BJ (cell line): Measurements from ENCODE around the gene SFI1. TPM values are rescaled to one million over a fixed set of nuclear protein-coding genes. Genes with fewer than 3 reads are reported as not detected.

Experiments
- CTCF ChIA-PET: fragments of 350-600 bp; formaldehyde crosslinking; extraction: SDS; loops from one replicate; lab custom pipeline; 2021; ENCODE audit warnings: antibody characterized with exemption, inconsistent platforms; lab: Yijun Ruan, JAX
- POLR2A ChIA-PET: fragments of 300-600 bp; sonication (Branson Sonifier 250); formaldehyde crosslinking; extraction: SDS; loops from one replicate; lab custom pipeline; 2021; ENCODE audit warnings: antibody characterized with exemption; lab: Charles Lee
- DNase-seq: peaks from one replicate; pipeline ENCODE4 v3.0.0-alpha.2; 2011; ENCODE audit warnings: low read depth
- H3K27me3 ChIP-seq: 2 replicates; pipeline ENCODE4 v1.6.0; 2011; ENCODE audit warnings: low read length; ENCODE audit not compliant: control insufficient read depth, insufficient read depth
- H3K36me3 ChIP-seq: 2 replicates; pipeline ENCODE4 v1.5.1; 2011; ENCODE audit warnings: low read length; ENCODE audit not compliant: control insufficient read depth, insufficient read depth
- H3K4me3 ChIP-seq: 2 replicates; pipeline ENCODE4 v1.5.1; 2011; ENCODE audit warnings: low read depth, mild to moderate bottlenecking, control low read depth, low read length
- polyA plus RNA-seq: library from polyadenylated mRNA; depleted of rRNA; stranded (reverse); fragments of >200 nt; gene quantifications from 2 replicates; pipeline ENCODE4 v1.2.3, GENCODE V29; 2011
- TF ChIP-seq, protein P1 (sequence below): IDR thresholded peaks from 2 replicates; pipeline ENCODE4 v1.5.1; 2011; ENCODE audit warnings: low read depth, mild to moderate bottlenecking, control low read depth, inconsistent platforms, low read length, moderate library complexity; ENCODE audit not compliant: insufficient read depth

The SFI1 gene
- polyA plus RNA-seq, 1 experiment = 7.1 TPM

DNA sequence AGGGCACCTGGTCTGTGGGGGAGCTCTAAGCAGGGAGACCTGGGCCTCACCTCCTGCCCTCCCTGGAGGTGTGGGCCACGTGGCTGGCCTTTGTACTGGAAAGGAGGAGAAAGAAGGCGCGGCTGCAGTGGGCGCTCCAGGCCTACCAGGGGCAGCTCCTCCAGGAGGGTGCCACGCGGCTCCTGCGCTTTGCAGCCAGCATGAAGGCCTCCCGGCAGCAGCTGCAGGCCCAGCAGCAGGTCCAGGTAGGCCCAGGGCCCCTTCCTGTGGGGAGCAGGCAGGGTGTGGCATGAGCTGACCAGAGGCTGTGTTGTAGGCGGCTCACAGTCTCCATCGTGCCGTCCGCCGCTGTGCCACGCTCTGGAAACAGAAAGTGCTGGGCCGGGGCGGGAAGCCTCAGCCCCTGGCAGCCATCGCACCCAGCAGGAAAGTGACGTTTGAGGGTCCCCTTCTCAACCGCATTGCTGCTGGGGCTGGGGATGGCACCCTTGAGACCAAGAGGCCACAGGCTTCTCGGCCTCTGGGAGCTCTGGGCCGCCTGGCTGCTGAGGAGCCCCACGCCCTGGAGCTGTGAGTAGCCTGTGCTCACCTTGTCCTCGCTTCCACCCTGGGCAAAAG lies 117.1 kb downstream of the SFI1 start:
- TF ChIP-seq, protein P1, sequence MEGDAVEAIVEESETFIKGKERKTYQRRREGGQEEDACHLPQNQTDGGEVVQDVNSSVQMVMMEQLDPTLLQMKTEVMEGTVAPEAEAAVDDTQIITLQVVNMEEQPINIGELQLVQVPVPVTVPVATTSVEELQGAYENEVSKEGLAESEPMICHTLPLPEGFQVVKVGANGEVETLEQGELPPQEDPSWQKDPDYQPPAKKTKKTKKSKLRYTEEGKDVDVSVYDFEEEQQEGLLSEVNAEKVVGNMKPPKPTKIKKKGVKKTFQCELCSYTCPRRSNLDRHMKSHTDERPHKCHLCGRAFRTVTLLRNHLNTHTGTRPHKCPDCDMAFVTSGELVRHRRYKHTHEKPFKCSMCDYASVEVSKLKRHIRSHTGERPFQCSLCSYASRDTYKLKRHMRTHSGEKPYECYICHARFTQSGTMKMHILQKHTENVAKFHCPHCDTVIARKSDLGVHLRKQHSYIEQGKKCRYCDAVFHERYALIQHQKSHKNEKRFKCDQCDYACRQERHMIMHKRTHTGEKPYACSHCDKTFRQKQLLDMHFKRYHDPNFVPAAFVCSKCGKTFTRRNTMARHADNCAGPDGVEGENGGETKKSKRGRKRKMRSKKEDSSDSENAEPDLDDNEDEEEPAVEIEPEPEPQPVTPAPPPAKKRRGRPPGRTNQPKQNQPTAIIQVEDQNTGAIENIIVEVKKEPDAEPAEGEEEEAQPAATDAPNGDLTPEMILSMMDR = no peak
- CTCF ChIA-PET = interaction anchor here (0.9 to 1.5 kb wide), 4 partner anchors 12 to 57 kb away, joined by 3 to 4 read pairs (median 3); no protein-coding TSS in a partner anchor

DNA sequence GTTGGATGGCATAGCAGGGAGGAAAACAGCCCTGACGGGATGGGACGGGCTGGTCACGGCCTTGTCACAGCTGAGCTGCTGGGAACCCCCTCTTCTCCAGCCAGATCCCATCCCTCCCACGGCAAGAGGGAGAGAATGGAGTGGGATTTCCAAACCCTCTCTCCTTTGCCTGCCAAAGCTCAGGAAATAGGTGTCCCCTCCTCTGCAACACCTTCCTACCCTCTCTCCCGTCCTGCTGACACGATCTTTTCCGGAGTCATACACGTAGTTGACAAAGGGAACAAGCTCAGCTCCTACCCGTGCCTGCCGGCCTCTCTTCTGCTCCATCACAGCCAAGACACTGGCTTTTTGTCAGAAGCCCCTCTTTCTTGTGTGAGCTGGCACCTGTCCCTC lies 117.6 kb downstream of the SFI1 start:
- POLR2A ChIA-PET = no interaction called here
- no peak for DNase-seq

More for the DNA sequence above, 117.1 kb downstream of the SFI1 start:
- POLR2A ChIA-PET = no interaction called here
- H3K27me3 ChIP-seq = no peaks in the 10 kb centered on the region
- no peak overlapping the region for H3K4me3 ChIP-seq
- DNase-seq = no peak
- H3K36me3 ChIP-seq = peaks cover 8% of the 10 kb centered on the region

DNA sequence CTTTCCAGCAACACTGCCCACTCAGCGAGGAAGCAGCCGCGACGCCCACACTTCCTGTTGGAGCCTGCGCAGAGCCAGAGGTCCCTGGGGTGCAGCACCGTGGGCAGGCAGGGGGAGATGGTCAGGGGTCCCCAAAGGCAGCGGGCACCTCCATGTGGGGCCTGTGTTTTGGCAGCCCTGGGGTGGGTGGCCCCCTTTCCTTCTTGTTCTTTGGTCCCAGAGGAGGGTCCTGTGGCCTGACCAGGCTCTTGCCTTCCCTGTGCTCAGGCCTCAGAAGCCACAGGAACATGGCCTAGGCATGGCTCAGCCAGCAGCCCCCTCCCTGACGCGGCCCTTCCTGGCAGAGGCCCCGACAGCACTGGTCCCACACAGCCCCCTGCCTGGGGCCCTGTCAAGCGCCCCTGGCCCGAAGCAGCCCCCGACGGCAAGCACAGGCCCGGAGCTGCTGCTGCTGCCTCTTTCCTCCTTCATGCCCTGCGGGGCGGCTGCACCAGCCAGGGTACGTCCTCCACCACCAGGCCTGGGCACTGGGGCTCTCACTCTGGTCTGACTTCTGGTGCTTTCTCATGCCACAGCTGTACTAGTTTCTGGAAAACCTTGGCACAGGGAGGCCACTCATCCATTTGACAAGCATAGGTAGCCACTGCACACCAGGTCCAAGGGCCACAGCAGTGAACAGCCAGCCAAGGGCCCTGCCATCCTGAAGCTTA lies 118.6 kb downstream of the SFI1 start:
- Histone ChIP-seq H3K27me3 (no peaks in the 10 kb centered on the region), H3K36me3 (peaks cover 22% of the 10 kb centered on the region), H3K4me3 (no peak overlapping the region)
- TF ChIP-seq, protein P1 = no peak
- POLR2A ChIA-PET = no interaction called here
- DNase-seq = no peak
- CTCF ChIA-PET = interaction anchor here (1.5 kb wide), 2 partner anchors 12 to 58 kb away, joined by 4 to 6 read pairs; no protein-coding TSS in a partner anchor

More for the DNA sequence above, 117.6 kb downstream of the SFI1 start:
- CTCF ChIA-PET = interaction anchor here (1.0 to 1.5 kb wide), 4 partner anchors 11 to 57 kb away, joined by 3 to 6 read pairs (median 4); no protein-coding TSS in a partner anchor
- TF ChIP-seq, protein P1 = no peak
- H3K27me3 ChIP-seq = no peaks in the 10 kb centered on the region
- no peak overlapping the region for H3K4me3 ChIP-seq
- H3K36me3 ChIP-seq = peaks cover 12% of the 10 kb centered on the region

DNA sequence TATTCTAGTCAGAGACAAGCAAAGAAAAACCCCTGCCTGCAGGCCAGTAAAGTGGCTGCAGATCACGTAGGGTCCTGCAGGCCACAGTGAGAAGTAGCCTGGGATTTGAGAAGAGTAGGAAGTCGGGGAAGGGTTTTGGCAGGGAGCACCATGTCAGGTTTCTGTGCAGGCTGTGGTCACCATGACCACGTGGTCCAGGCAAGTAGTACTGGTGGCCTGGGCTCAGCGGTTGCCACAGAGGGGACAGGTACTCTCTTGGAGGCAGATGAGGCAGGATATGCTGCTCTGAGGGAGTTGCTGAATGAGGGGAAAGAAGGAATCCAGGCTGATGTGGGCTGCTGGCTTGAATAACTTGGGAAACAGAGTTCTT lies 119.1 kb downstream of the SFI1 start:
- no peak overlapping the region for H3K4me3 ChIP-seq
- H3K36me3 ChIP-seq = peaks cover 27% of the 10 kb centered on the region
- TF ChIP-seq, protein P1 = no peak
- no peak for DNase-seq
- ChIA-PET CTCF (interaction anchor here (1.5 kb wide), 1 partner anchor 12 kb away, joined by 6 read pairs; no protein-coding TSS in a partner anchor), POLR2A (no interaction called here)
- no peaks in the 10 kb centered on the region for H3K27me3 ChIP-seq

DNA sequence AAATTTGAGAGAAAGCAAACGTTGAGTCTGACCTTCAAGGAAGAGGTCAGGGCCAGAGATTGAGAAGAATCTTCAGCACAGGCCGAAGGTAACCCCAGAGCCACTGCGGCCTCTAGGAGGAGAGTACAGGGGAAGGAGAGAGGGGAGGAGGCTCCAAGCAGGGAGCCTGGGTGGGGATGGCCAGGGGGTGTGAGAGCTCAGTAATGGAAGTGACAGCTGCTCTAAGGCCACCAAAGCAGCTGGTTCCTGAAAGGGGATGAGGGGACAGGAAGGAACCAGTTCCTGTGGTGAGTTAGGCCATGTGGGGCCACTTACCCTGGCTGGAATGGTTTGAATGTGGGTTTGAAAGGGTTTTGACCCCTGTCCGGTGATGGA lies 119.6 kb downstream of the SFI1 start:
- TF ChIP-seq, protein P1 = no peak
- Histone ChIP-seq H3K4me3 (no peak overlapping the region), H3K36me3 (peaks cover 31% of the 10 kb centered on the region), H3K27me3 (no peaks in the 10 kb centered on the region)
- no peak for DNase-seq
- CTCF ChIA-PET = no interaction called here
- POLR2A ChIA-PET = no interaction called here
